HAP-1 (cell line): Measurements from ENCODE around the gene STRN3.
A peak's percentile ranks its signal among the peaks of the same experiment; 100 is the strongest.
"Not testable (repeated sequence)": the region's sequence is repeated elsewhere in the genome, so short reads cannot be mapped to it uniquely, and the experiment has no call there.

ENCODE experiments used
- DNase-seq, 2 experiments: peaks; one replicate each; pipeline ENCODE4 v3.0.0-alpha.2; 2016 to 2020; ENCODE audit warnings: low spot score in 2 of 2
- H3K27me3 ChIP-seq: fragments of 250-450 bp; sonication (Bioruptor Pico); 2 replicates; pipeline ENCODE4 v1.5.1; 2020; ENCODE audit warnings: low read depth, mild to moderate bottlenecking, moderate library complexity
- H3K36me3 ChIP-seq: fragments of 250-450 bp; sonication (Bioruptor Pico); replicated peaks from 2 replicates; pipeline ENCODE4 v1.5.1; 2020; ENCODE audit warnings: mild to moderate bottlenecking
- H3K4me1 ChIP-seq: fragments of 250-450 bp; sonication (Bioruptor Pico); 2 replicates; pipeline ENCODE4 v1.5.1; 2020; ENCODE audit warnings: mild to moderate bottlenecking
- H3K4me3 ChIP-seq: fragments of 250-450 bp; sonication (Bioruptor Pico); 2 replicates; pipeline ENCODE4 v1.5.1; 2020; ENCODE audit warnings: mild to moderate bottlenecking, moderate library complexity
- H3K9me3 ChIP-seq: fragments of 250-450 bp; sonication (Bioruptor Pico); 2 replicates; pipeline ENCODE4 v1.5.1; 2020; ENCODE audit warnings: mild to moderate bottlenecking, moderate library complexity
- in situ Hi-C: fragments of 300-500 bp; cut with MboI; formaldehyde crosslinking; loops from 3 replicates; pipeline ENCODE4 v1.14.3; 2020; ENCODE audit warnings: low sequenced_read_pairs, inconsistent platforms, mixed read lengths

The STRN3 gene

GRCh38 chr14:31051023-31051422, 24.8 kb upstream of the STRN3 start:
- peaks cover 2% of the 10 kb centered on the region; the same call in 1 of the 2 replicates for H3K9me3 ChIP-seq
- no peak overlapping the region for H3K4me3 ChIP-seq
- peaks cover 3% of the 10 kb centered on the region for H3K4me1 ChIP-seq
- no peaks in the 10 kb centered on the region for H3K36me3 ChIP-seq
- DNase-seq, result no peak
- no peaks in the 10 kb centered on the region for H3K27me3 ChIP-seq
- in situ Hi-C loops, result no loop called here

- peaks cover 8% of the 10 kb centered on the region; the same call in 1 of the 2 replicates for H3K9me3 ChIP-seq
- no peaks in the 10 kb centered on the region for H3K27me3 ChIP-seq
- peaks cover 12% of the 10 kb centered on the region for H3K4me1 ChIP-seq
- in situ Hi-C loops, result no loop called here
- no peak for DNase-seq
- no peak overlapping the region for H3K4me3 ChIP-seq
- H3K36me3 ChIP-seq, result no peaks in the 10 kb centered on the region
Measured at GRCh38 chr14:31047503-31047902, 21.3 kb upstream of the STRN3 start.

GRCh38 chr14:31045501-31046080, 19.4 kb upstream of the STRN3 start:
- in situ Hi-C loops, result no loop called here
- Histone ChIP-seq H3K4me1 (peaks cover 12% of the 10 kb centered on the region), H3K4me3 (no peak overlapping the region), H3K36me3 (no peaks in the 10 kb centered on the region), H3K27me3 (no peaks in the 10 kb centered on the region), H3K9me3 (peaks cover 8% of the 10 kb centered on the region; the same call in 1 of the 2 replicates)
- DNase-seq, result peak; percentile 92 to 98

- no peak overlapping the region for H3K4me3 ChIP-seq
Measured at GRCh38 chr14:31043379-31043778, 17.2 kb upstream of the STRN3 start.

GRCh38 chr14:31042893-31043292, 16.7 kb upstream of the STRN3 start:
- H3K4me3 ChIP-seq, H3K27me3 ChIP-seq, H3K36me3 ChIP-seq, DNase-seq, in situ Hi-C loops, H3K9me3 ChIP-seq: not testable (repeated sequence)
- peaks cover 21% of the 10 kb centered on the region for H3K4me1 ChIP-seq

More at GRCh38 chr14:31043379-31043778, 17.2 kb upstream of the STRN3 start:
- Histone ChIP-seq H3K4me1 (peaks cover 18% of the 10 kb centered on the region), H3K9me3 (peaks cover 8% of the 10 kb centered on the region; the same call in 1 of the 2 replicates), H3K36me3 (no peaks in the 10 kb centered on the region), H3K27me3 (no peaks in the 10 kb centered on the region)
- in situ Hi-C loops, result no loop called here
- no peak for DNase-seq

GRCh38 chr14:31042300-31042699, 16.1 kb upstream of the STRN3 start:
- DNase-seq, result no peak
- in situ Hi-C loops, result no loop called here
- Histone ChIP-seq H3K36me3 (no peaks in the 10 kb centered on the region), H3K27me3 (no peaks in the 10 kb centered on the region), H3K4me1 (peaks cover 21% of the 10 kb centered on the region), H3K9me3 (peaks cover 8% of the 10 kb centered on the region; the same call in 1 of the 2 replicates), H3K4me3 (no peak overlapping the region)

GRCh38 chr14:31038521-31039166, 12.5 kb upstream of the STRN3 start:
- peaks cover 9% of the 10 kb centered on the region for H3K4me1 ChIP-seq
- no peaks in the 10 kb centered on the region for H3K9me3 ChIP-seq
- no peaks in the 10 kb centered on the region for H3K27me3 ChIP-seq
- H3K4me3 ChIP-seq, result no peak overlapping the region
- DNase-seq, result peak in 1 of 2 experiments; percentile 11
- H3K36me3 ChIP-seq, result no peaks in the 10 kb centered on the region
- in situ Hi-C loops, result no loop called here

GRCh38 chr14:31037709-31038221, 11.6 kb upstream of the STRN3 start:
- Histone ChIP-seq H3K27me3 (no peaks in the 10 kb centered on the region), H3K9me3 (no peaks in the 10 kb centered on the region), H3K4me3 (no peak overlapping the region), H3K4me1 (peaks cover 9% of the 10 kb centered on the region), H3K36me3 (no peaks in the 10 kb centered on the region)
- no peak for DNase-seq
- in situ Hi-C loops, result no loop called here

GRCh38 chr14:31036552-31036951, 10.4 kb upstream of the STRN3 start:
- in situ Hi-C loops, result no loop called here
- no peaks in the 10 kb centered on the region for H3K27me3 ChIP-seq
- peaks cover 9% of the 10 kb centered on the region for H3K4me1 ChIP-seq
- H3K4me3 ChIP-seq, result no peak overlapping the region
- DNase-seq, result no peak
- H3K36me3 ChIP-seq, result no peaks in the 10 kb centered on the region
- H3K9me3 ChIP-seq, result no peaks in the 10 kb centered on the region

GRCh38 chr14:31030469-31030868, 4.3 kb upstream of the STRN3 start:
- Histone ChIP-seq H3K4me3 (no peak overlapping the region), H3K27me3 (no peaks in the 10 kb centered on the region), H3K4me1 (no peaks in the 10 kb centered on the region), H3K36me3 (no peaks in the 10 kb centered on the region; the same call in 1 of the 2 replicates), H3K9me3 (no peaks in the 10 kb centered on the region)
- no peak for DNase-seq
- in situ Hi-C loops, result no loop called here

- no peaks in the 10 kb centered on the region for H3K27me3 ChIP-seq
- H3K36me3 ChIP-seq, result no peaks in the 10 kb centered on the region; the same call in 1 of the 2 replicates
- H3K4me1 ChIP-seq, result peaks cover 3% of the 10 kb centered on the region
- DNase-seq, result no peak
- no peaks in the 10 kb centered on the region for H3K9me3 ChIP-seq
- in situ Hi-C loops, result no loop called here
- no peak overlapping the region for H3K4me3 ChIP-seq
Measured at GRCh38 chr14:31029016-31029970, 3.1 kb upstream of the STRN3 start.

GRCh38 chr14:31027847-31028246, 1.7 kb upstream of the STRN3 start:
- Histone ChIP-seq H3K9me3 (no peaks in the 10 kb centered on the region), H3K4me3 (no peak overlapping the region), H3K4me1 (peaks cover 9% of the 10 kb centered on the region), H3K36me3 (no peaks in the 10 kb centered on the region; the same call in 1 of the 2 replicates), H3K27me3 (no peaks in the 10 kb centered on the region)
- in situ Hi-C loops, result no loop called here
- DNase-seq, result no peak

- Histone ChIP-seq H3K4me1 (peaks cover 9% of the 10 kb centered on the region), H3K27me3 (no peaks in the 10 kb centered on the region), H3K4me3 (peak overlapping the region; percentile 89), H3K9me3 (no peaks in the 10 kb centered on the region), H3K36me3 (peaks cover 3% of the 10 kb centered on the region)
- in situ Hi-C loops, result no loop called here
- peak; percentile 94 to 97 for DNase-seq
Measured at GRCh38 chr14:31026450-31027235, 464 bp upstream of the STRN3 start.
